PC-3 (cell line): ENCODE results near the gene MLN.

Experiments used
- CTCF ChIP-seq: fragments of 300-600 bp; sonication (generic); conservative IDR thresholded peaks from 2 replicates; pipeline ENCODE4 v1.5.1; 2017; ENCODE audit warnings: antibody characterized with exemption, low read depth, mild to moderate bottlenecking, low read length
- EZH2 ChIP-seq: fragments of 300-600 bp; sonication (generic); IDR thresholded peaks from one replicate; pipeline ENCODE4 v1.6.1; 2017; ENCODE audit warnings: antibody characterized with exemption, mild to moderate bottlenecking, low read length; ENCODE audit not compliant: unreplicated experiment
- EZH2phosphoT487 ChIP-seq: fragments of 300-600 bp; sonication (generic); IDR thresholded peaks from 2 replicates; pipeline ENCODE4 v1.6.1; 2018; ENCODE audit warnings: mild to moderate bottlenecking, antibody characterized with exemption, low read length, borderline replicate concordance

GRCh38 chr6:33813990-33814985, 10.5 kb upstream of the MLN start:
- TF ChIP-seq CTCF, result no peak
- TF ChIP-seq EZH2, result no peak
- no peak for TF ChIP-seq EZH2phosphoT487
